COLO829 (cell line): ENCODE measurements around the gene TUBD1.
"Not testable (repeated sequence)": the region's sequence is repeated elsewhere in the genome, so short reads cannot be mapped to it uniquely, and the experiment has no call there.

Source experiments
- DNase-seq: peaks from one replicate; pipeline ENCODE4 v3.0.0; 2012; ENCODE audit warnings: low spot score

The TUBD1 gene

GRCh38 chr17:59892924-59893675 is at the start of gene TUBD1, which contains the start of gene RPS6KB1:
Gene TUBD1, minus strand, starts transcription at chr17:59892943. Its CDS starts 1,941 bp downstream, at chr17:59891002.
Gene RPS6KB1, plus strand, starts transcription at chr17:59893121. Its CDS starts 64 bp downstream, at chr17:59893185.
- peak; percentile 99 for DNase-seq

GRCh38 chr17:59941131-59941530 is 48.4 kb upstream of the TUBD1 start:
- no peak for DNase-seq

GRCh38 chr17:59940697-59941096 is 48.0 kb upstream of the TUBD1 start:
- not testable (repeated sequence) for DNase-seq

GRCh38 chr17:59933317-59933716 is 40.6 kb upstream of the TUBD1 start:
- DNase-seq: not testable (repeated sequence)

GRCh38 chr17:59930768-59931167 is 38.0 kb upstream of the TUBD1 start:
- DNase-seq: not testable (repeated sequence)

GRCh38 chr17:59930121-59930520 is 37.4 kb upstream of the TUBD1 start:
- not testable (repeated sequence) for DNase-seq

- DNase-seq: not testable (repeated sequence)
Measured at GRCh38 chr17:59920637-59921036, 27.9 kb upstream of the TUBD1 start.

GRCh38 chr17:59916446-59916845 is 23.7 kb upstream of the TUBD1 start:
- no peak for DNase-seq

- peak; percentile 74 for DNase-seq
Measured at GRCh38 chr17:59914274-59914854, 21.6 kb upstream of the TUBD1 start.

GRCh38 chr17:59907467-59907866 is 14.7 kb upstream of the TUBD1 start:
- no peak for DNase-seq

GRCh38 chr17:59903455-59903854 is 10.7 kb upstream of the TUBD1 start:
- DNase-seq: no peak

GRCh38 chr17:59901604-59902003 is 8.9 kb upstream of the TUBD1 start:
- no peak for DNase-seq

- DNase-seq: no peak
Measured at GRCh38 chr17:59899099-59899498, 6.4 kb upstream of the TUBD1 start.

- no peak for DNase-seq
Measured at GRCh38 chr17:59897090-59897489, 4.3 kb upstream of the TUBD1 start.

- no peak for DNase-seq
Measured at GRCh38 chr17:59893676-59894100, 945 bp upstream of the TUBD1 start.

- no peak for DNase-seq
Measured at GRCh38 chr17:59892251-59892923, 356 bp downstream of the TUBD1 start.

GRCh38 chr17:59890720-59891119 is 2.0 kb downstream of the TUBD1 start:
- no peak for DNase-seq

GRCh38 chr17:59888145-59888750 is 4.5 kb downstream of the TUBD1 start:
- DNase-seq: no peak

- DNase-seq: no peak
Measured at GRCh38 chr17:59884861-59885260, 7.9 kb downstream of the TUBD1 start.

- DNase-seq: no peak
Measured at GRCh38 chr17:59878624-59879023, 14.1 kb downstream of the TUBD1 start.

GRCh38 chr17:59877965-59878364 is 14.8 kb downstream of the TUBD1 start:
- DNase-seq: no peak

GRCh38 chr17:59876107-59876506 is 16.6 kb downstream of the TUBD1 start:
- no peak for DNase-seq

- DNase-seq: no peak
Measured at GRCh38 chr17:59874376-59874775, 18.4 kb downstream of the TUBD1 start.
